Stimulated activated CD8-positive, alpha-beta memory T cell treated with anti-CD3 and anti-CD28 coated beads, Interleukin-12 subunit alpha, Interleukin-12 subunit beta, amount 100 ng/mL, for 24 hours (primary cell): Measurements from ENCODE around the gene TBX5.

Experiments
- DNase-seq: peaks from one replicate; pipeline ENCODE4 v3.0.0-alpha.2; 2020; ENCODE audit errors: extremely low read depth

TBX5 gene

DNA sequence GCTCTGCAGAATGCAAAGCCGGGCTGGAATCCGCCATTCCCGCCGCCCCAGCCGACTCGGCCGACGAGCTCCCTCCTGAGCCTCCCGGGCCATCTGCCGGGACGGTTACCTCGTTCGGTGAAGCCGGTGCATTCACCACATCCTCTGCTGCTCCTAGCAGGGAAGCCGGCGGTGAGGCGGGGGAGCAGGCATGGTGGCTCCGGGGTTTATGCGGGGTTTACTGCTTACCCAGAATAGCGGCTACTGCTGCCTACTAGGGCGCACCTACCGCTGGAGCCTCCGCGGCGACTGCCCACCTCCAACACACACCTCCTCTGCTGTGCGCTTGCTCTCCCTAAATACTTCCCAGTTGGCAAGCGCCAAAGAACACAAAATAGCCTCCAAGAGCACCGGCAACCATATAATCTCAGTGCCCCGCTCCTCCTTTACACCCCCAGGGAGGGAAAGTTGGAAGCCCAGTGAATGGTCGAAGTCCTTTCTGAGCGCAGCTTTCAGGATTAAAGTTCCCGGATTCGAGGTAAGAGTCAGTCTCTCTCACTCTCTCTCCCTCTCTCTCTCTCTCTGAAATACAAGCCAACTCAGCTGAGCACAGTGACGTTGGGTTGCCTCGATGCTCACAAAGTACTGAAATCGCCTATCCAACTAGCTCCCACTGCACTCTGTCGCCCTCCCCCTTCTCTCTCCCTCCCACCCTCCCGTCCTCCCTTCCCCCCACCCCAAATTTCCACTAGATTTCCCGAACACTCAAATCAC, at the start of gene TBX5:
TBX5 (minus strand) TSS at position 626 of the 753 bp plus-strand sequence. CDS start 2,246 bp downstream, outside the sequence.
- DNase-seq = no peak

DNA sequence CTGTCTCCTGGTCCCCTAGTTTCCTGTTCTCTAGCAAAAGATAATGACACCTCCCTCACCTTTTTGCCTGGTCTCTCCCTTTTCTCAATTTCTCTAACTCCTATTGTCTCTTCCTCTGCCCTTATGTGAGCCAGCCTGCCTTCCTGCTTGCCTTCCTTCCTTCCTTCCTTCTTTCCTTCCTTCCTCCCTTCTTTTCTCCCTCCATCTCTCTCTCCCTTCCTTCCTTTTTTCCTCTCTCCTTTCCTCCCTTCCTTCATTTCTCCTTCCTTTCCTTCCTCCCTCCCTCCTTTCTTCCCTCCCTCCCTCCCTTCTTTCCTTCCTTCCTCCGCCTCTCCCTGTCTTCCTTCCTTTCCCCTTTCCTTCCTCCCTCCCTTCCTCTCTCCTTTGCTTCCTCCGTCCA, 45.7 kb upstream of the TBX5 start:
- no peak for DNase-seq

DNA sequence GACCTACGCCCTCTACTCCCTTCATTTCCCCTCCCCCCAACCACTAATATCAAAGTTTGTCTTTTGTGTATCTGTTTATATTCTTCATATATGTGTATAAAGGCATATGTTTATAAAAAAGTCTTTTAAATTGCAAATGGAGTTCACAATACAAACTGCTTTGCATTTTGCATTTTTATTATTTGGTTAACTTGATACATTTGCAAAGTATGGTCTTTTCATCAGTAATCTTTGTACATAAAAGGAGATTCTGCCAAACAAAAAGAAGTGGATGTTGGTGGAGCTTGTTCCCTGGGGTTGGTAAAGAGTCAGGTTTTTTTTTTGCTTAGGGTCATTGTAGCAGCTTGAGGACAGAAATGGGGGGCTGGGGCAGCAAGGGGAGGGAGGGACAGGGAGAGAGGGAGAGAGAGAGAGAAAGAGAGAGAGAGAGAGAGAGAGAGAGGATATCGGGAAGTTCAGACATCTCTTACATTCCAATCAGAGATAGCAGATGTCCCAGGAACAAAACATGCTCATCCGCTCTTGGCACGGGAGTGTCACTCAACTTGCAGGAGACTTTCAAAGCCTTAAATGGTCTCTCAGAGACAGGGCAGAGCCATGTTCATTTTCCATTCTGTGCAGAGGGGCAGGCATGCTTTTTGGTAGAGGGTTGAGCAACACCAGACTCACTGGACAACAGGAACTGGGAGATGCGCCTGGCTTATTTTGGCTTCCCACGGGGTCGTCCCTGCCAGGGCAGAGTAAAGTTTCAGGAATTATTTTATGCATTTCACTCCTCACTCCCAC, 44.8 kb upstream of the TBX5 start:
- no peak for DNase-seq

DNA sequence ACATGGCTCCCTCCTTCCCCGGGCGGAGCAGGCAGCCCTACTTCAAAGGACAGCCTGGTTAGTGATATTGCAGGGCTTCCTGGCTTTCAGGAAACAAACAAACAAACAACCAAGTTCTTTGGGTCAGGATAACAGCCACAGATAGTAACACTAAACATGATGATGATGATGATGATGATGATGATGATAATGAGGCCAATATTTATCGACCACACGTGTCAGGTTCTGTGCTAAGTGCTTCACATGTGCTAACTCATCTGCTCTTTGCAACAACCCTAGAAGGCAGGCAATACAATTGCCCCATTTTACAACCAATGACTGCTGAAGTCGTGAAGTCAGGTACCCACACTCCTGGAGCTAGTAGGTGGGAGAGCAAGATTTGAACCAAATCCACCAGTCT, 44.1 kb upstream of the TBX5 start:
- no peak for DNase-seq

DNA sequence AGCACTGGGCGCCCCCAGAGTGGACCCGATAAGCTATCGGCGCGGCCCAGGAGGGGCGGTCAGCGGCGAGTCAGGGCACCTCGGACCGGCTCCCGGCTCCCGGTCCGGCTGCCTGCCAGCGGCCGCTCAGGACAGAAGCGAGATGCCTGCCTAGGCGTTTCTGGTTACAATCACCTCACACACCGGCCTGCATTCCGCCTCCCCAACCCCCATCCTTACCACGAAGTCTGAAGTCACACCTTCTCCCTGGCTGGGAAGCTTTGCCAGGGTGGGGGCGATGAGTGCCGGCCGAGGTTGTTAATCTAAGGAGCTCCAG, 42.6 kb upstream of the TBX5 start:
- DNase-seq = no peak

DNA sequence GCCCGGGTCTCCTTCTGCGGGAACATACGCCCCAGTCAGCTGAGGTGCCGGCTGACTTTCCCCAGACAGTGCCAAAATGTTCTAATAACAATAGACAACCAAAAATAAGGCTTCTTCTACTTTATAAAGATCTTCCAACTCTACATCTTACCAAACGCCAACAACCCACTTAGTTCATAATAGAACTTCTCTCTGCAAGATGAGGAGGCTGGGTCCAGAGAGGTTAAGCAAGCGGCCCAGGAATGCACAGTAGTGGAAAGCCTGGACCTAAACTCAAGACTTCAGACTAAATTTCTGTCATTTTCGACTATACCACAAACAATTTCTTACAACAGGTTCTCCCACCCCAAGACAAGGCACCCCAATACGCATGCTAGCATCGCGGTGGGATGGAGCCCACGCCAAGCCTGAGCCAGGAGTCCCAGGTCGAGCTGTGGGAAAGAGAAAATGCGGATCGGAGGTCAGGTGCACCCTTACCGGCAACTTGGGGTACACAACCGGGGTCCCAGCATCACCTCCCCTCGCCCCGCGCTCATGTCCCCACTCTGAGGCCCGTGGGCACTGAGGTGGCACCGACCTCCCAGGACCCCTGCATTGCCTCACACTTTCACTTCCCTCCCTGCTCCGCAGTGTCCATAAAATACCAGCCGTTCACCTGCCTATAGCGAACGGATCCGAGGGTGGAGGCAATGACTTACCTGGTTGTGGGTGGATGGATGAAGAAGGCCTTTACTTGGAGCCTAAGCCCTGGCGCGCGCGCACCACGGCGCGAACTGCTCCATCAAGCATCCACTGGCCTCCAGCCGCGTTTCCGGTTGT, 42.1 kb upstream of the TBX5 start:
- DNase-seq = no peak

DNA sequence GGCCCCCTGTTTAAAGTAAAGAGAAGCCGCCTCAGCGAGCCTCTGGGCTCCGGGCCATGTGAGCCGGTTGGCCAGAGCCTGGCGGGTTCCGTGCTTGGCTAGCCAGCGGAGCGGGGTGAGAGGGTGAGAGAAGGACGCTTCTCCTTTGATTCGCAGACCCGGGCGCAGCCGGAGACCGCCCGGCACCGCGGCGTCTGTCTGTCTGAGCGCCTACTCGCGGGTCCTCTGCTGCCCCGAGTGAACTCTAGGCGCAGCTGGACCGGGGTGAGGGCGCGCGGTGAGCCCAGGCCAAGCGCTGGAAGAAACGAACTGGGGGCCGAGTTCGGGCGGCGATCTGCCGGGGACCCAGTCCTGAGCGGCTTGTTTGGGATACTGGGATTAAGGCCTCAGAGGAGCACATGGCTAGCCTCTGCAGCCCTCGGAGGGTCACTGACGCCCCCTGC, 41.4 kb upstream of the TBX5 start:
- no peak for DNase-seq

DNA sequence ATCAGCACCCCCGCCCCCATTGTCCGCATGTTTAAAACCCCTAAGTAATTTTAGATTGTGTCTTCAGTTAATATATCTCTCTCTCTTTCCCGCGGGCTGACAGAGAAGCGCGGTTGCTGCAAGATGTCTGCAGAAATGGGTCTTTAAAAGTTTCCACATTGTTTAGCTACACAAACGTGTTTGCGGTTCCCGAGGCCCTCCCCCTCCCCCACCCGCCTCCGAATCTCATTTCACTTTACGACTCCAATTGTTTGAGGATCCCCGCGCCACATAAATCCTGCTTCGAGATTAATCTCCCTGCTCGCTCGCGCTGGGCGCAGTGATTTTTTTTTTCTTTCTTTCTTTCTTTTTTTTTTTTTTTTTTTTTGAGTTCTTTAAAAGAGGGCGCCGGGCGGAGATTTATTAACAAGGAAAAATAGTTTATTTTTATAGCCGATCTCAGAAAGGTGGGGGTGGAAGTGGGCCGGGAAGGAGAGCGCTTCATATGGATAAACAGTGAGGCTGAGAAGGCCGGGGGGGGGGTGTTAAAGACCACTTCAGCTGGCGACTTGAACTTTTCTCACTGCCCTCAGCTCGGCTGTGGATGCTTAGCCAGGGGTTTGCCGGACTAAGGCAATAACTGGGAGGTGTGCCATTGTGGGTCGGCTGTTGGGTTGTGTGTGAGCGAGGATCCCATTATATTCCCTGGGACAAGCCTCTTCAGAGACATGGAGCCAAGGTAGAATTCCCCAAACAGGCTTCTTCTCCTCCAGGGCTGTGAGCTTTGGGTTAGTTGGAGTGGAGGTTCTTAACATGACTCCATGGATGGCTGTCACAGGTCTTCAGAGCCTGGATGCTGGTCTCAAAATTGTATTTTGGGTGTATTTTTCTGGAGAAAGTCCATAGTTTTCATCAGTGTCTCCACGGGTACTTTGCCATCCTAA, 39.7 kb upstream of the TBX5 start:
- no peak for DNase-seq

DNA sequence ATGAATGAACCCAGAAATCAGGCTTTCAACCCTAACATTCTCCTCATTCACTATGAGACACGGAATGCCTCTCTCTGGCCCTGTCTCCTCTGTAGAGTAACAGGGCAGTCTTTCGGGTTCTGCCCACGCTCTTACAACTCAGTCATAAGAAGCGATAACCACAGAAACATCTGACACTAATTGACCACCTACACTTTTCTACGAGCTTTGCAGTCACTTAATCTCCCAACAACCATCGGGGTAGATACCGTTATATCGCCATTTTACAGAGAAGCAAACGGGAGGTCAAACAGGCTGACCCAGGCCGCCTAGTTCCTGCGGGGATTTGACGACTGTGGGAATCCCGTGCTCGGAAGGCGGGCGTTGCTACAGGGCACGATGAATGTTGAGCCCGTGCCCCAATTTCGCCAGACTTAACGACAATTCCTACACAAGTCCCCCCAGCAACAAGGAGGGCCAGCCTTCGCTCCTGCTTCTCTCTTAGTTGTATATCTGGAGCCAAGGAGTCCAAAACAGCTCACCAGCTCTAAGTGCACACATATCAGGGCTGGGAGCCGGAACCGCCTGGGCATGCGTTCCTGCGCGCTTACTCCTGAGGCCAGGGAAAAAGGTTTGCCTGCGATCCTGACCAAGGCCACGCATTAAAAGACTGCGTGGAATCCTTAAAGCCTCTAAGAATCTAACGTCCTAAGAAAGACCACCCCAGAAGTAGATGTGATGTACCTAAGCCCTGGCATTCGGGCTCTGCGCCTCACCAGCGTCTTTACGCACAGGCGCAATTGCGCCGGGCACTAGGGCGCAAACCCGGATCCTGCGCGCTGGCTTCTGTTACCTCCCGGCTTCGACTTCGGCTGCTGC, 38.7 kb upstream of the TBX5 start:
- DNase-seq = no peak

DNA sequence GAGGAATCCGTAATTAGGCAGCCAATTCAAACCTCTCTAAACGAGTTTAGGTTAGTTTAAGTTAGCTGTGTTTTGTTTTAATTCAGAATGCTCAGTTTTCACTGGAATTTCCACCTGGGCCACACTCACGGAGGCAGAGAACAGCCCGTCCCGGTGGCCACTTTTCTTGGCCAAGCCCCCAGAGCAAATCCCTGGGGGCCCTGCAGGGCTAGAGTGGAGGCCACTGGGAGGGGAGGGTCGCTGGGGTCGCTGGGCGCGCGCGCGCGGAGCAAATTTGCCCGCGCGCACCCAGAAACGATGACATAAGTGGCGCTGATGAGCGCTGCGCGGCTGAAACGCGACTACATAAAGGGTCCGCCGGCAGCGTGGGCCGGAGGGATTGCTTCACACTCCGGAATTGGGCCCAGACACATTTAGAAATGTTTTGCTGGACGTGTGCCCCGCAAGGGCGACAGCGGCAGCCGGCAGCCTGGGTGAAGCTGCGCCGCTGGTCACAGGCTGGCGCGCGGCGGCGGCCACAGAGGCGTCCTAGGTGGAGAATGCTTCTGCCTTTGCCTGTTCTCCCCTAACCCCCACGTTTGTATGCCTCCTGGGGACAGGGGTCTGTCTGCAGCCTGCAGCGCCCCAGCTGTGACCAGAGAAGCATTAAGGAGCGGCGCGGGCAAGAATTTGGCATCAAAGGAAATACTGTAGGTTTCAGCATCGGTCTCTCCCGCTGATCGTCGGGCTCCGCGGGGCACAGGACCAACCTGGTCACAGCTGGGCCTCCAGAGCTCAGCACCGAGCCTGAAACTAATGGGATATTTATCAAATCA, 37.9 kb upstream of the TBX5 start:
- no peak for DNase-seq

DNA sequence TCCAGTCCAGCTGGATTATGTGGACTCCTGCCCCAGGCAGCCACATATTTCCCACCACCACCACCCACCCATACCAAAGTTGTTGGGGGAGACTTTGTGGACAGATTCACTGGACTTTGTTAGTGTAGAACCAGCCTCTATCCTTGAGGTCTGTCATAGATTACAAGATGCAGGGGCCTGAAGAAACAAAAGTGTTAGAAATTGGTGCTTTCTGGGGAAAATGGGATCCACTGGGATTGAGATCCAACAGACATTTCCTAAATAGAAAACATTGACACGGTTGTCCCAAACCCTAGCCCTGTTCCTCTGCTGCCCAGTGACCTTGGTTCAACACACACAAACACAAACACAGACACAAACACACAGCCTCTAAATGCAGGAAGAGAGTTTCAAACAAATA, 36.6 kb upstream of the TBX5 start:
- DNase-seq = no peak

DNA sequence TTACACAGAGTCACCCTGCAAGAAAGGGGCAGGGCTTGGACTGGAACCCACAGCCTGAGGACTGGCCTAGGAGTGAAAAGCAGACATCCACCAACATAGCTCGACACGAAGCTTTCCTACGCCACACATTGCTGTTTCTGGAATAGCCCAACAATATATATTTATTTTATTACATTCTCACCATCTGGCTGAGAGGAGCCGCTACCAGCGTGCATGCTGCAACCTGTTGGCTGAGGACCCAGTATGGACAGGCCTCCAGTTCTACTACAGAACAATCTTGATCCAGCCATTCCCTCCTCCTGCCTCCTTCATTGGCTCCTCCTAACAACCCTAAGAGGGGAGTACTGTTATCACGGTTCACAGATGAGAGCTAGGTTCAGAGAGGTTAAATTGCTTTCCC, 35.6 kb upstream of the TBX5 start:
- DNase-seq = no peak

DNA sequence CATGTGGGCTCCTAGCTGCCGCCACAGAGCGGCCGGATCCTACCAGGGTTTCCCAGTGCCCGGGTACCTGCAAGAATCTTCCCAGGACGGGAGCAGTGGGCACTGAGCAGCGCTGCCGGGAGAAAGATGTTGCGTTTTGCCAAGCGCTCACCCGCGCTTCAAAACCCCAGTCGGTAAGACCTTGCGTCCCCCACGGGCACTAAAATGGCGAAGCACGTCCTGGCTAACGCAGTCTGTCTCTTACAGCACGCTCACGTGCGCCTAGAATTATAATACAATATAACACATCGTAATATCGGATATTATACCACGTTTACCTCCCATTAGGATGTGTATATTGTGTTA, 35.1 kb upstream of the TBX5 start:
- no peak for DNase-seq

DNA sequence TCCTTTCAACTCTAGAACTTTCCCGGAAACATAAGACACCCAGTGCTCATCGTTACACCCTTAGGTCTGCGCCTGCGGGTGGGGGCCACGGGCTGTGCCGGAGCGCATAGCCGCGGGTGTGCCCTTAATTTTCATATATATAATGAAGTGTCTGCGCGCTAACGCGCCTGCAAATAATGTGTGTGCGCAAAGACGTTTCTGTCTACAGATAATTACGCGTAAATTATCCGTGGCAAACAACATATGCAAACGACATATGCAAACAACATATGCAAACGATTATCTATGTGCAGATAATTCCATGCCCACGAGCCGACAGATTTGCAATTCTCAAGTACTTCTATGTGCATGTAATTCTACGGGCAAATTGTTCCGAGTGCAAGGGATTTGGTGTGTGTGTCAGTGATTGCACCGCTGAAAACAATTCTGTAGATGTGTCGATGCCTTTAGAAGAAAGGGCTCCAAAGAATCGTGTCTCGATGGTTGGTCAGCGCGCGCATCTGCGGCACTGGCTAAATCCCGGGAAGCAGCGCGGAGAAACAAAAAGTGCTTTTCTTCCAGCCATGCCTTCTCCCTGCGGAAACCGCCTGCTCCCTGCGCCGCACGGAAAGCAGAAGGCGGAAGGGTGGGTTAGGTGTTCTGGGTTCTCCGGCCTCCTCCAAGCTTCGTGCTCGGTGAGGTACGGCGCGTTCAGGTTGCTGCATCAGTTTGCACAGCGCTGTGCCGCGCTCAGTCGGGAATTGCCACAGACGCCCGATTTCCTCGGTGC, 34.5 kb upstream of the TBX5 start:
- no peak for DNase-seq

DNA sequence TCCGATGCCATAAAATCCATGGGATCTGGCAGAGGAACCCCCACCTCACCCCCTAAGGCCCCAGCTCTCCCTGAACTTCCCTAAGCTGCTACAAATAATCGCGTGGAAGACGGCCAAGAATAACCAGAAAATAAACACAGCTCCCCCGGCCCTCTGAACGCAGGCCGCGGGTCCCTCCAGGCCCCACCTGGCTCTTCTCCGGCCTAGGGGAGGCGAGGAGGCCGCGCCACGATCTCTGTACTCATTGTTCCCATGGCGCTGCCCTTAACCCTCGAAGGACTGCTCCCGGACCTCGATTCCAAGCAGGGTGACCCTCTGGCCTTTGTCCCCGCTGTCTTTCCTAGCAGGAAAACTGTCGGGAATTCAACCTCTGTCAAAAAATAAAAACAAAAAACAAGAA, 33.9 kb upstream of the TBX5 start:
- DNase-seq = no peak

DNA sequence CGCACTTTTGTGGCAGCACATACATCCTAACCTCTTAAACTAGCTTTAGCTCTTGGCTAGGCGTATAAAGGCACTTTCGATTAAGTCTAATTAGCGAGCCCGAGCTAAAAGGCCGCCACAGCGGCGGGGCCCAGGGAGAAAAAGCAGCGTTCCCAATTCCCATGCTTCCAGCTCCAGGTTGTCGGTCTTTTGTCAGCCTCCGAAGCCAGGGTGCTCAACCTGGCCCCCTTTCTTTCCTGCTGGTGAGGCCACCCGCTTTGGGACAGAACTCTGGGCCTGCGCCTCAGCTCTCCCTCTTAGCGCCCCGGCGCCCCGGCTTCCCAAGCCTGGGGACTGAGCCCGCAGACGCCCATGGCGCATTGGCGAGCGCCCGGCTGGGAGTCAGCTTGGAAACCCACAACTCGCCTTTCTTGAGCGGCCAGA, 33.3 kb upstream of the TBX5 start:
- no peak for DNase-seq

DNA sequence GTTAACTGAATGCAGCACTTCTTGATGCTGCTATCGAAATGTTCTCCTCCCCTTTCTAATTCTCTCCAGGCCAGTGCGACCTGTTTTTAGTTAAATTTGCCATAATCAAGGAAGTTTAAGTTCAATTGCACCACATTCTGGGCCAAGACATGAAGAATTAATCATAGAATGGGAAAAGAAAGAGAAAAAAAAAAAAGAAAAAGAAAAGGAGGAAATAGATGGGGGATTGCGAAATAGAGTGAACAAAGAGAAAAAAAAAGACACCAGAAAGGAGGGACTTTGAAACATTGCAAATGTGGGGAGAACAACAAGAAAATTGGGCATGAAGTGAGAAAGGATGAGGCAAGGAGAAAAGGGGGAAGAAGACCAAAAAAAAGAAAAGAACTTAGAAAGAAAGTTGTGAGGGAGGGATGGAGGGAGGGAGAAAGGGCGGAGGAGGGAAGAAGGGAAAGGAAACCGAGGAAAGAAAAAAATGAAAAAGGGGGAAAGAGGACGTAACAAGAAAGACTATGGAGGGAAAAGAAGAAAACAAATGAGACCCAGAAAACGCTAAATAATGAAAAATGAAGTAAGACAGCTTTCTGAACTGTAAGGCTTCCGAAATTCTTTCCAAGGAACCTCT, 32.8 kb upstream of the TBX5 start:
- no peak for DNase-seq

DNA sequence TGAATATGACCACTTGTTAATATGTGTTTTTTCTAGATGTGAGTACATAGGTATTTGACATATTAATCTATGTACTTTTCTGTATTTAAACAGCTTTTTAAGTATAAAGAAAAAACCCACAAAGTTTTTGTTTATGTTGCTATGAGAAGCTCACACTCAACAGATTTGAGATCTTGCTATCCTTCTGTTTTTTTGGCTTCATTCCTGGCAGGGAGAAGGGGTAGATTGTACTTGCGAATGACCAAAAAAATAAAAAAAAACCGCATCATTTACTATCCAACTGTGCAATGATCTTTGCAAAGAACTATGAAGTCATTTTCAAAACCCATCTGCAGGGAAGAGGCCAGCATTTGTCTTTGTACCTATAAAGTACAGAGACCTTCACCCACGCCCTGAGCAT, 28.4 kb upstream of the TBX5 start:
- no peak for DNase-seq

DNA sequence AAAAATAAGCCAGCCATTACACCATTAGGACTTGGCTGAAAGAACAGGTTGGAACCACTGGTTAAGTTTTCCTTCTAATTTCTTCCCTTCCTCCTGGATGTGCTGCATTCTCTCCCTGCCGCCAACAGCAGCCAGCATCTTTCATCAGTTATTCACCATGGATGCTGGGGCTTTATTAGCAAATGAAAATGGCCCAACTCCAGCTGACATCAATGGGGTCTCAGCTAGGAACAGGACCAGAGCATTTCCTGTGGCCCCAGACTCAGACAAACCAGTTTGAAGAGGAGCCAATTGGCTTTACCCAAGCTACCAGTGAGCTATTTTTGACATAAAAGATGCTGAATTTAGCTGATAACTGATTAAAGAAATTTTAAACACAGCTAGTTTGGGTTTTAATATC, 26.0 kb upstream of the TBX5 start:
- no peak for DNase-seq
